Lung (tissue), 12 donors: ENCODE results near the gene P2RX6. TPM values are rescaled to one million over a fixed set of nuclear protein-coding genes. Genes with fewer than 3 reads are reported as not detected.

Experiments used
- ATAC-seq: fragments of 200-7000 bp; cut with Tn5 transposase; one replicate; pipeline ENCODE4 v1.9.1; 2020; ENCODE audit warnings: moderate number of reproducible peaks; ENCODE audit not compliant: insufficient read depth, low FRiP score
- DNase-seq, 3 donors: peaks; one replicate each; pipeline ENCODE4 v3.0.0-alpha.2; 2013 to 2017
- H3K27ac ChIP-seq, 2 donors: one replicate each; pipeline ENCODE4 v1.5.1; 2013; ENCODE audit warnings: mild to moderate bottlenecking in 2 of 2, moderate library complexity in 2 of 2, control low read depth in 1 of 2, inconsistent platforms in 1 of 2, low read depth in 1 of 2, low read length in 1 of 2
- H3K27me3 ChIP-seq, 3 donors: one replicate each; pipeline ENCODE4 v1.5.1; 2013; ENCODE audit warnings: low read length in 2 of 3; ENCODE audit not compliant: control insufficient read depth in 3 of 3, insufficient read depth in 3 of 3
- H3K36me3 ChIP-seq, 4 donors: one replicate each; pipeline ENCODE4 v1.5.1; 2013; ENCODE audit warnings: low read length in 4 of 4, mild to moderate bottlenecking in 1 of 4, moderate library complexity in 1 of 4; ENCODE audit not compliant: control insufficient read depth in 4 of 4, insufficient read depth in 4 of 4
- H3K4me1 ChIP-seq, 5 donors: one replicate each; pipeline ENCODE4 v1.5.1; 2013; ENCODE audit warnings: low read length in 5 of 5, mild to moderate bottlenecking in 2 of 5, moderate library complexity in 1 of 5; ENCODE audit not compliant: control insufficient read depth in 5 of 5, insufficient read depth in 5 of 5
- H3K4me3 ChIP-seq: one replicate; pipeline ENCODE4 v1.5.1; 2013; ENCODE audit warnings: mild to moderate bottlenecking, control low read depth, moderate library complexity
- H3K9ac ChIP-seq, 2 donors: one replicate each; pipeline ENCODE4 v1.5.1; 2013; ENCODE audit warnings: low read length in 2 of 2, control low read depth in 1 of 2; ENCODE audit not compliant: insufficient read depth in 1 of 2
- H3K9me3 ChIP-seq, 4 donors: one replicate each; pipeline ENCODE4 v1.5.1; 2013; ENCODE audit warnings: low read length in 3 of 4, mild to moderate bottlenecking in 1 of 4, moderate library complexity in 1 of 4; ENCODE audit not compliant: control insufficient read depth in 4 of 4, insufficient read depth in 3 of 4
- WGBS, 2 donors: extraction: QIAGEN DNeasy Blood & Tissue Kit; methylation state at CpG; one replicate each; pipeline ENCODE4 v1.1.7; 2013; 5-methylcytosine and 5-hydroxymethylcytosine counted together
- polyA plus RNA-seq, 2 donors: library from polyadenylated mRNA; stranded (reverse); fragments of 200-250 nt; gene quantifications; one replicate each; pipeline ENCODE4 v1.2.1, GENCODE V29; 2013
- total RNA-seq, 2 donors: library from RNA; depleted of rRNA in 1 of 2; stranded (reverse); fragments of >200 nt in 1 of 2; gene quantifications; one replicate each; pipeline ENCODE4 v1.2.1, GENCODE V29; 2014 to 2021
- TF ChIP-seq, protein P1 (sequence below): IDR thresholded peaks from 2 replicates; pipeline ENCODE4 v1.5.1; 2012; ENCODE audit warnings: mild to moderate bottlenecking; ENCODE audit errors: control extremely low read depth, extremely low read depth
- donor health status: control.
- donor health status: control.
- donor health status: Bipolar disorder and iron deficiency.
- donor health status: healthy.
- donor health status: DM: yes; HTN: yes; CAD: no.

The P2RX6 gene
- total and polyA plus RNA-seq, 4 donors: 0.21 to 2.2 (median 0.93) TPM

GRCh38 chr22:20988573-20989322, 26.2 kb upstream of the P2RX6 start:
- no peak for DNase-seq
- no peak for ATAC-seq
- H3K4me3 ChIP-seq: no peak overlapping the region
- H3K9me3 ChIP-seq: no peaks in the 10 kb centered on the region
- no peak overlapping the region for H3K9ac ChIP-seq
- TF ChIP-seq, protein P1, sequence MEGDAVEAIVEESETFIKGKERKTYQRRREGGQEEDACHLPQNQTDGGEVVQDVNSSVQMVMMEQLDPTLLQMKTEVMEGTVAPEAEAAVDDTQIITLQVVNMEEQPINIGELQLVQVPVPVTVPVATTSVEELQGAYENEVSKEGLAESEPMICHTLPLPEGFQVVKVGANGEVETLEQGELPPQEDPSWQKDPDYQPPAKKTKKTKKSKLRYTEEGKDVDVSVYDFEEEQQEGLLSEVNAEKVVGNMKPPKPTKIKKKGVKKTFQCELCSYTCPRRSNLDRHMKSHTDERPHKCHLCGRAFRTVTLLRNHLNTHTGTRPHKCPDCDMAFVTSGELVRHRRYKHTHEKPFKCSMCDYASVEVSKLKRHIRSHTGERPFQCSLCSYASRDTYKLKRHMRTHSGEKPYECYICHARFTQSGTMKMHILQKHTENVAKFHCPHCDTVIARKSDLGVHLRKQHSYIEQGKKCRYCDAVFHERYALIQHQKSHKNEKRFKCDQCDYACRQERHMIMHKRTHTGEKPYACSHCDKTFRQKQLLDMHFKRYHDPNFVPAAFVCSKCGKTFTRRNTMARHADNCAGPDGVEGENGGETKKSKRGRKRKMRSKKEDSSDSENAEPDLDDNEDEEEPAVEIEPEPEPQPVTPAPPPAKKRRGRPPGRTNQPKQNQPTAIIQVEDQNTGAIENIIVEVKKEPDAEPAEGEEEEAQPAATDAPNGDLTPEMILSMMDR: no peak
- H3K4me1 ChIP-seq: no peaks in the 10 kb centered on the region
- 92 to 96% methylated on average over 16 of the region's 16 CpGs for WGBS, 2 donors
- H3K36me3 ChIP-seq: peaks cover 8 to 50% (median 11%) of the 10 kb centered on the region in 4 donors
- no peaks in the 10 kb centered on the region for H3K27me3 ChIP-seq
- H3K27ac ChIP-seq: no peak overlapping the region

DNA sequence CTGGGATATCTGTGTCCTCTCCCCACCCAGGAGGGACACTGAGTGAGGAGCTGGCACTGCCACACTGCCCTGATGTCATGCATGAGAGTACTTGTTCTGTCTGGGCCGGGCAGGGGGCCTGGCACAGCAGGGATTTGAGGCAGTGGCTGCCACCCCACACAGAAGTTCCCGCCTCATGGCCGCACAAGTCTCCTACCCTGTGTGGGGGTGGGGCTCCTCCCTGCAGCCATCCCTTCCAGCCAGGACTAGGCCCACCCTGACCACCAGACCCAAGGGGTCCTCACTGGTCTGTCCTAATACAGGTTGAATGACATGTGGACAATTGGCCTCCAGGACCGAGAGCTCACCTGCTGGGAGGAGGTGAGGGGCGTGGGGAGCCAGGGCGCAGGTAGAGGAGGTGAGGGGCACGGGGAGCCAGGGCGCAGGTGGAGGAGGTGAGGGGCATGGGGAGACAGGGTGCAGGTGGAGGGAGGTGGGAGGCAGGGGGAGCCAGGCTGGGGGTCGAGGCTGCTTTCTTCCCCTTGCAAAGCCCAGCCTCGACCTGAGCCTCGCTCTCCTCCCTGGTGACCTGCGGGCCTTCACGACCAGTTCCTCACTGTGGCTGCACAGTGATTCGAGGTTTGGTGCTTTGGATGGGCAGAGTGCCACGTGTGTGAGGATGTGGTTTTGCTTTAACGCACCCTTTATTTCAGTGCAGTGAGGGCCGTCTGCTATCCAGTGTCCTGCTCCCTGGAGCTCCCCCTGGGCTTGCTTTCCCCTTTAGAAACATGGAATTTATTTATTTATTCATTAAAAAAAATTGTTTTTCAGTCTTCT, 25.4 kb upstream of the P2RX6 start:
- WGBS, 2 donors: 48 to 67% methylated on average over 14 to 17 of the region's 17 CpGs
- DNase-seq (no peak), ATAC-seq (no peak)
- Histone ChIP-seq H3K4me1 (no peaks in the 10 kb centered on the region), H3K9ac (no peak overlapping the region), H3K27me3 (no peaks in the 10 kb centered on the region), H3K27ac (no peak overlapping the region), H3K9me3 (no peaks in the 10 kb centered on the region), H3K4me3 (no peak overlapping the region), H3K36me3 (peaks cover 8 to 55% (median 12%) of the 10 kb centered on the region in 4 donors)
- TF ChIP-seq, protein P1: no peak

DNA sequence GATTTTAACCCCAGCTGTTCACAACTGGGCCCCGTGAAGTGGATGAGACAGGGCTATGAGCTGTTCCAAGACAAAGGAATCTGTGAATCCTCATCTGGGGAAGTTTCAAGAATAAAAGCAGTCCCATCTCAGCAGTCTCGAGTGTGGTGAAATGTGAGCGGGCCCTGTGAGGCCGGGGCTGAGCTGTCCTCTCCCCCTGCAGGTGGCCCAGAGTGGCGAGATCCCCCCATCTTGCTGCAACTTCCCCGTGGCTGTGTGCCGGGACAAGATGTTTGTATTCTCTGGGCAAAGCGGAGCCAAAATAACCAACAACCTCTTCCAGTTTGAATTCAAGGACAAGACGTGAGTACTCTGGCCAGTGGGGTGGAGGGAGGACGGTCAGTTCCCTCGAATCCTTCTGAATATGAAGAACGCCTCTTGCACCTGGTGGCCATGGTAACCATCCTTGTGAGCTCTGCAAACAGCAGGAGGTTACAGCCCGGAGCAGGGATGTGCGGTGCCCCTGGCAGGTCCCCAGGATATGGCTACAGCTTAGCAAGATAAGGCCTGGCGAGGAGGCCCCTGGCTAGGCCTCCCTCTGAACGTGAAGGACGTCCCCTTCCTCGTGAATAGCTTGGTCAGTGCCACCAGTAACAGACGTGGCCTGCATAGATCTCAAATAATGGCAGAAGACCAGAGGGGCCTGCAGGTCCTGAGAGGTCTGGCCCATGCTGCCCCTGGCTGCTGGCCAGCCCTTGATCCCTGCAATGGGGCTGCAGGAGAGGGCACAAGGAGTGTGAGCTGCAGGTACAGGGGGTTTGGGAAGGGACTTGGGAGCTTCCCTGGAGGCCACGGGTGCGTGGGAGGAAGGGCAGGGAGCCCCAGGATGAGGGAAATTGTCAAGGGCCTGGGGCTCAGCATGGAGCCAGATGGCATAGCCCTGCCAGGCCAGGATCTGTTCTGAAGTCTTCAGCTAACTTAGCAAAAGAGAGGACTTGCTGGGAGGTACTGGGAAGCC, 24.5 kb upstream of the P2RX6 start:
- Histone ChIP-seq H3K4me3 (no peak overlapping the region), H3K9ac (no peak overlapping the region), H3K27ac (no peak overlapping the region), H3K4me1 (no peaks in the 10 kb centered on the region), H3K36me3 (peaks cover 8 to 63% (median 12%) of the 10 kb centered on the region in 4 donors), H3K27me3 (no peaks in the 10 kb centered on the region), H3K9me3 (no peaks in the 10 kb centered on the region)
- DNase-seq (no peak), ATAC-seq (no peak)
- WGBS, 2 donors: 85 to 86% methylated on average over 21 of the region's 21 CpGs
- TF ChIP-seq, protein P1: no peak
